Activated T-helper 1 cell treated with anti-CD3 and anti-CD28 coated beads, Interleukin-12 subunit alpha, Interleukin-12 subunit beta, Interleukin-2, Interleukin-4 antibody, amounts not matched to agents 30 ng/mL and 10 ng/mL and 1 ng/mL, durations not matched to agents 14 hours and 24 hours and 36 hours (primary cell): ENCODE measurements around the gene DLX3. TPM values are rescaled to one million over a fixed set of nuclear protein-coding genes. Genes with fewer than 3 reads are reported as not detected.

Experiments used
- DNase-seq: peaks from one replicate; pipeline ENCODE4 v3.0.0; 2021; ENCODE audit warnings: low spot score
- H3K27ac Mint-ChIP-seq: one replicate; pipeline ENCODE4 v1.8.0; 2021; ENCODE audit warnings: mild to moderate bottlenecking, mixed read lengths
- H3K27me3 Mint-ChIP-seq: one replicate; pipeline ENCODE4 v1.8.0; 2022; ENCODE audit warnings: mild to moderate bottlenecking, moderate library complexity, mixed read lengths; ENCODE audit not compliant: insufficient read depth
- H3K36me3 Mint-ChIP-seq: one replicate; pipeline ENCODE4 v1.8.0; 2021; ENCODE audit warnings: low read depth, mixed read lengths
- H3K4me1 Mint-ChIP-seq: one replicate; pipeline ENCODE4 v1.8.0; 2021; ENCODE audit warnings: low read depth, mixed read lengths
- H3K4me3 Mint-ChIP-seq: one replicate; pipeline ENCODE4 v1.8.0; 2021; ENCODE audit warnings: mild to moderate bottlenecking, moderate library complexity, mixed read lengths
- H3K9me3 Mint-ChIP-seq: one replicate; pipeline ENCODE4 v1.8.0; 2021; ENCODE audit warnings: mixed read lengths
- intact Hi-C: fragments of 100-400 bp; cut with micrococcal nuclease; formaldehyde crosslinking; loops from one replicate; pipeline ENCODE4 v1.15.1; 2024
- total RNA-seq: library from RNA; stranded (reverse); gene quantifications from 2 replicates; pipeline ENCODE4 v1.2.3, GENCODE V29; 2022

DLX3 gene
- total RNA-seq, 1 donor from 2014 or later = not detected

DNA sequence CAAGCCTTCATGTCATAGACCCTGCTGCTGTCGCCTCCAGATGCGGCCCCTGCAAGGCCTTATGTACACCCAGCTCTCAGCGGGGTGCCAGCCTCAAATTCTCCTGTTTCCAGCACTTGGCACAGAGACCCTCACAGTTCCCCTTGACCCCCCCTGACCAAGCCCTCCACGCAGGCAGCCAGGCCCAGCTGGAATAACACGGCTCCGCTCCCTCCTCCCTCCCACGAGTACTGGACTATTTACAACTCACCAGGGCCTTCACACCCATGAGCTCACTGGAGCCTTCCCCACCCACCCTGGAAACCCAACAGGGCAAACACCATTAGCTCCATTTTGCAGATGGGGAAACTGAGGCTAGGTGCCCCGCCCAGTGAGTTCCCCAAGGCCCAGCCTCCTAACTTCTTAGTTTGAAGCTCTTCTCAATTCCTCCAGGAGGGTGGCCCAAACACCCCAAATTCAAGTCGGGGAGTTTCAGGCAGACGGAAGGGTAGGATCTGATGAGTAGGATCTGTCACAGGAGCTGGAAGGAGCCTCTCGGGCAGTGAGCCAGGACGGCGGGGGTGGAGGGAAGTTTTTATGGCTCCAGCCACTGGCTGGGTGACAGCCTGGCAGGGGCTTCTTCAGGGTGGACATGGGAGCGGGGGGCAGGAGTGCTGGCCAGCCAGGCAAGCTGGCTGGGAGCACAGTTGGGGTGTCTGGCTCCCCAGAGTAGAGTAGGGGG, 43.5 kb downstream of the DLX3 start:
- Mint-ChIP-seq H3K27ac (no peak overlapping the region), H3K36me3 (no peaks in the 10 kb centered on the region), H3K27me3 (peaks cover 9% of the 10 kb centered on the region), H3K4me3 (no peak overlapping the region), H3K9me3 (no peaks in the 10 kb centered on the region), H3K4me1 (no peaks in the 10 kb centered on the region)
- no peak for DNase-seq
- intact Hi-C loops = loop anchor here (1.0 to 2.0 kb wide), 3 partner anchors 45 to 90 kb away; no protein-coding TSS in a partner anchor

GRCh38 chr17:49949634-49950033, 45.4 kb downstream of the DLX3 start:
- H3K4me1 Mint-ChIP-seq = no peaks in the 10 kb centered on the region
- H3K27ac Mint-ChIP-seq = no peak overlapping the region
- no peak for DNase-seq
- H3K4me3 Mint-ChIP-seq = no peak overlapping the region
- intact Hi-C loops = no loop called here
- peaks cover 12% of the 10 kb centered on the region for H3K27me3 Mint-ChIP-seq
- no peaks in the 10 kb centered on the region for H3K9me3 Mint-ChIP-seq
- no peaks in the 10 kb centered on the region for H3K36me3 Mint-ChIP-seq

GRCh38 chr17:49946964-49947584, 48.0 kb downstream of the DLX3 start:
- DNase-seq = no peak
- Mint-ChIP-seq H3K36me3 (no peaks in the 10 kb centered on the region), H3K9me3 (no peaks in the 10 kb centered on the region), H3K27ac (no peak overlapping the region), H3K4me3 (no peak overlapping the region), H3K27me3 (peaks cover 16% of the 10 kb centered on the region), H3K4me1 (no peaks in the 10 kb centered on the region)
- intact Hi-C loops = no loop called here

DNA sequence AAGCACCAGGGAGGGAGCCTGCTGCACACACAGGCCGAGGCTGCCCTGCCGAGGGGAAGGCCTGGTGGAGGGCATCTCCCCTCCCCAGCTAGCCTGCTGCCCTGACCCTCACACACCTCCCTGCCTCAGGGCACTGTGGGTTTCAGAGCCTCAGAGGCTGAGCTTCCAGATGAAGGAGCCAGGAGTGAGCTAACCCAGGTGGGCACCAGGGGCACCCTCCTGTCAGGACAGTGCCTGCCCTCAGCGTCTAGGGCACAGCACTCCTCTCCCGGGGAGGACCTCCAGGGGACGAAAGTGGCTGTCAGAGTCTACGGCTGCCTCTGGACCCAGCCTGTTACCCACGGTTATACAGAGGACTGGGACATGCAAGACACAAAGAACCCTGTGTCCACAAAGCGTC, 48.8 kb downstream of the DLX3 start:
- H3K9me3 Mint-ChIP-seq = no peaks in the 10 kb centered on the region
- intact Hi-C loops = no loop called here
- H3K36me3 Mint-ChIP-seq = no peaks in the 10 kb centered on the region
- H3K4me1 Mint-ChIP-seq = no peaks in the 10 kb centered on the region
- no peak overlapping the region for H3K4me3 Mint-ChIP-seq
- no peak for DNase-seq
- peaks cover 18% of the 10 kb centered on the region for H3K27me3 Mint-ChIP-seq
- no peak overlapping the region for H3K27ac Mint-ChIP-seq

DNA sequence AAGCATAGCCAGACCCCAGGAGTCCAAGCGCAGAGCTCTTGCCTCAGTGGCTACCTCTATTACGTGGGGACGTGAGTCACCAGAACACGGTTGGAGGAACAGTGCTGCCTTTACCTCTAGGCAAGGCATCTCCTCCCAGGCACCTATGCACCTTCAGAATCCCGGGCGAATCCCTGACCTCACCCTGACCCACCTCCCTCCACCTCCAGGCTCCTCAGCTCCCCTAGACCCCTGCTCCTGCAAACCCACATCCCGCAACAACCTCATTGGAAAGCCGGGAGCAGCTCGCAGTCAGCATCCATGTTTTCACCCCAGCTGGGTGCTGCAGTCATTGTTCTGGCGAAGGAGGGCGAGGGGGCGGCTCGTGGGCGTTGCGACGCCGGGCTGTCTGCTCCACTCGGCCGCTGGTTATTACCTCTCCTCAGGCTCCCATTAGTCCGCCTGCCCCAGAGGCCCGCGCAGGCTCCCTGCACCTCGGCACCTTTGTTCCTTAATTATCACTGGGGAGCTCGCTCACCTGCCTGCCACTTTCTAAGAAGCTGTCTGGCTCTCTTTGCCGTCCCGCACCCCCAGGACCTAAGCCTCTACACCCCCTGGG, 50.7 kb downstream of the DLX3 start:
- no peaks in the 10 kb centered on the region for H3K4me1 Mint-ChIP-seq
- H3K27ac Mint-ChIP-seq = no peak overlapping the region
- no peaks in the 10 kb centered on the region for H3K9me3 Mint-ChIP-seq
- intact Hi-C loops = no loop called here
- H3K27me3 Mint-ChIP-seq = peaks cover 27% of the 10 kb centered on the region
- no peaks in the 10 kb centered on the region for H3K36me3 Mint-ChIP-seq
- no peak overlapping the region for H3K4me3 Mint-ChIP-seq
- no peak for DNase-seq

DNA sequence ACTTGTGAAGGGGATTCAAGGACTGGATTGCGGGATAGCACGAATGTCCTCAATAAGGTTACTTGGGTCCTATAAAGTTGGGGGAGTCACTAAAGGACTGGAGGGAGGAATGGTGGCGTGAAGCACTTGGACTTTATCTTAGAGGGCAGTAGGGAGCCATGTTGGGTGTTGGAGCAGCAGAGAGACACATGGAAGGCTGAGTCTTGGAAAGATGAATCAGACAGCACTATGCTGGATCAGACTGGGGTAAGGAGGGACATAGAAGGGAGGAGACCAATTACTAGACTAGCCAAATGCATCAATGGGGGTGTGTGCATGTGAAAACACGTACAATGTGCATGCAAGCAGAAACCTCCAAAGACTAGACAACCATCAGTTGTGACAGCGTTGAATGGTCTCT, 52.1 kb downstream of the DLX3 start:
- no peak for DNase-seq
- no peaks in the 10 kb centered on the region for H3K4me1 Mint-ChIP-seq
- intact Hi-C loops = no loop called here
- no peaks in the 10 kb centered on the region for H3K9me3 Mint-ChIP-seq
- no peak overlapping the region for H3K4me3 Mint-ChIP-seq
- H3K36me3 Mint-ChIP-seq = no peaks in the 10 kb centered on the region
- no peak overlapping the region for H3K27ac Mint-ChIP-seq
- peaks cover 32% of the 10 kb centered on the region for H3K27me3 Mint-ChIP-seq

GRCh38 chr17:49941427-49941826, 53.6 kb downstream of the DLX3 start:
- intact Hi-C loops = no loop called here
- no peaks in the 10 kb centered on the region for H3K36me3 Mint-ChIP-seq
- no peaks in the 10 kb centered on the region for H3K9me3 Mint-ChIP-seq
- no peak overlapping the region for H3K4me3 Mint-ChIP-seq
- no peak for DNase-seq
- H3K4me1 Mint-ChIP-seq = no peaks in the 10 kb centered on the region
- peaks cover 34% of the 10 kb centered on the region for H3K27me3 Mint-ChIP-seq
- H3K27ac Mint-ChIP-seq = no peak overlapping the region

Other genes with a start within 250 kb of the DLX3 start
- gene FAM117A, start 231.1 kb downstream of the DLX3 start, total RNA-seq = 13.9 and 14.8 TPM in 2 replicates
- gene KAT7, start 206.5 kb downstream of the DLX3 start, total RNA-seq = 68.5 and 71.1 TPM in 2 replicates
- not detected in 2 replicates for gene TAC4, start 147.2 kb downstream of the DLX3 start, total RNA-seq
- 0.20 TPM in 1 of 2 replicates, not detected in the other for gene DLX4, start 26.0 kb downstream of the DLX3 start, total RNA-seq
- 18.0 and 20.6 TPM in 2 replicates for gene ITGA3, start 60.9 kb upstream of the DLX3 start, total RNA-seq
- gene PDK2, start 100.1 kb upstream of the DLX3 start, total RNA-seq = 13.7 and 16.9 TPM in 2 replicates
- 1.6 and 3.6 TPM in 2 replicates for gene SAMD14, start 134.9 kb upstream of the DLX3 start, total RNA-seq
- gene PPP1R9B, start 155.5 kb upstream of the DLX3 start, total RNA-seq = 97.1 and 101 TPM in 2 replicates
- gene SGCA, start 170.8 kb upstream of the DLX3 start, total RNA-seq = 0.32 and 0.49 TPM in 2 replicates
- gene COL1A1, start 206.4 kb upstream of the DLX3 start, total RNA-seq = 1.2 and 2.0 TPM in 2 replicates